Liver (tissue), 9 donors: ENCODE results near the gene AIG1. TPM values are rescaled to one million over a fixed set of nuclear protein-coding genes. Genes with fewer than 3 reads are reported as not detected.

ENCODE experiments used
- DNase-seq: peaks from one replicate; pipeline ENCODE4 v3.0.0-alpha.2; 2017; ENCODE audit warnings: low spot score
- H3K27ac ChIP-seq, 2 donors: one replicate each; pipeline ENCODE4 v1.7.0; 2013; ENCODE audit warnings: inconsistent platforms in 2 of 2, low read length in 2 of 2, control low read depth in 1 of 2, low read depth in 1 of 2, mild to moderate bottlenecking in 1 of 2
- H3K27me3 ChIP-seq, 4 donors: one replicate each; pipeline versions ENCODE4 v1.6.1 to v1.7.0; 2013; ENCODE audit warnings: low read length in 3 of 4, inconsistent platforms in 1 of 4, mild to moderate bottlenecking in 1 of 4, moderate library complexity in 1 of 4; ENCODE audit not compliant: control insufficient read depth in 4 of 4, insufficient read depth in 4 of 4
- H3K36me3 ChIP-seq, 4 donors: one replicate each; pipeline versions ENCODE4 v1.6.1 to v1.7.0; 2013; ENCODE audit warnings: low read length in 3 of 4, mild to moderate bottlenecking in 3 of 4, low read depth in 1 of 4, moderate library complexity in 1 of 4; ENCODE audit not compliant: control insufficient read depth in 4 of 4, insufficient read depth in 3 of 4
- H3K4me1 ChIP-seq, 4 donors: one replicate each; pipeline versions ENCODE4 v1.6.1 to v1.7.0; 2013; ENCODE audit warnings: low read length in 3 of 4, mild to moderate bottlenecking in 3 of 4, moderate library complexity in 1 of 4; ENCODE audit not compliant: control insufficient read depth in 4 of 4, insufficient read depth in 4 of 4
- H3K4me3 ChIP-seq, 3 donors: one replicate each; pipeline versions ENCODE4 v1.6.1 to v1.7.0; 2013; ENCODE audit warnings: low read length in 3 of 3, control low read depth in 1 of 3, low read depth in 1 of 3, mild to moderate bottlenecking in 1 of 3
- H3K9ac ChIP-seq, 2 donors: one replicate each; pipeline ENCODE4 v1.7.0; 2013; ENCODE audit warnings: low read length in 2 of 2, mild to moderate bottlenecking in 2 of 2, moderate library complexity in 2 of 2, control low read depth in 1 of 2, low read depth in 1 of 2
- H3K9me3 ChIP-seq, 4 donors: one replicate each; pipeline versions ENCODE4 v1.6.1 to v1.7.0; 2013; ENCODE audit warnings: low read length in 3 of 4; ENCODE audit not compliant: control insufficient read depth in 4 of 4
- ATF3 ChIP-seq: IDR thresholded peaks from 2 replicates; pipeline ENCODE4 v1.6.1; 2016; ENCODE audit warnings: antibody characterized with exemption
- FOXA1 ChIP-seq: IDR thresholded peaks from 2 replicates; pipeline ENCODE4 v1.6.1; 2016; ENCODE audit warnings: antibody characterized with exemption
- FOXA2 ChIP-seq: IDR thresholded peaks from 2 replicates; pipeline ENCODE4 v1.6.1; 2016; ENCODE audit warnings: antibody characterized with exemption
- HNF4A ChIP-seq, 2 donors: conservative IDR thresholded peaks; 2 replicates each; pipeline ENCODE4 v1.6.1; 2016; ENCODE audit warnings: antibody characterized with exemption in 2 of 2, mild to moderate bottlenecking in 2 of 2
- HNF4G ChIP-seq: IDR thresholded peaks from 2 replicates; pipeline ENCODE4 v1.6.1; 2016; ENCODE audit warnings: antibody characterized with exemption
- JUND ChIP-seq, 2 donors: IDR thresholded peaks; 2 replicates each; pipeline ENCODE4 v1.6.1; 2016; ENCODE audit warnings: antibody characterized with exemption in 2 of 2
- MAX ChIP-seq: IDR thresholded peaks from 2 replicates; pipeline ENCODE4 v1.6.1; 2016; ENCODE audit warnings: antibody characterized with exemption
- NR2F2 ChIP-seq: IDR thresholded peaks from 2 replicates; pipeline ENCODE4 v1.6.1; 2016; ENCODE audit warnings: antibody characterized with exemption
- RAD21 ChIP-seq, 2 donors: IDR thresholded peaks; 2 replicates each; pipeline ENCODE4 v1.6.1; 2016; ENCODE audit warnings: antibody characterized with exemption in 2 of 2, mild to moderate bottlenecking in 2 of 2
- REST ChIP-seq: IDR thresholded peaks from 2 replicates; pipeline ENCODE4 v1.6.1; 2016; ENCODE audit warnings: antibody characterized with exemption, mild to moderate bottlenecking
- RXRA ChIP-seq, 2 donors: IDR thresholded peaks; 2 replicates each; pipeline ENCODE4 v1.6.1; 2017 to 2018; ENCODE audit warnings: antibody characterized with exemption in 2 of 2, mild to moderate bottlenecking in 1 of 2
- SP1 ChIP-seq: IDR thresholded peaks from 2 replicates; pipeline ENCODE4 v1.6.1; 2018; ENCODE audit warnings: antibody characterized with exemption, mild to moderate bottlenecking
- TAF1 ChIP-seq: conservative IDR thresholded peaks from 2 replicates; pipeline ENCODE4 v1.6.1; 2016; ENCODE audit warnings: antibody characterized with exemption, mild to moderate bottlenecking
- ZBTB33 ChIP-seq: IDR thresholded peaks from 2 replicates; pipeline ENCODE4 v1.6.1; 2016; ENCODE audit warnings: antibody characterized with exemption
- WGBS: extraction: QIAGEN DNeasy Blood & Tissue Kit; methylation state at CpG from one replicate; pipeline ENCODE4 v1.1.7; 2013; 5-methylcytosine and 5-hydroxymethylcytosine counted together
- polyA plus RNA-seq, 2 donors: library from polyadenylated mRNA; stranded (reverse) in 1 of 2; unstranded in 1 of 2; fragments of 200-250 nt in 1 of 2; fragments of >200 nt in 1 of 2; fragmentation: Nextera tagmentation in 1 of 2; extraction: Ambion mirVana in 1 of 2; gene quantifications; one replicate each; pipeline versions ENCODE4 v1.2.1 to v1.2.3, GENCODE V29; 2013 to 2015
- total RNA-seq, 2 donors: library from RNA; depleted of rRNA; stranded (reverse); fragments of >200 nt; gene quantifications; one replicate each; pipeline ENCODE4 v1.2.3, GENCODE V29; 2014
- TF ChIP-seq, protein P1 (sequence below): fragments of 150-350 bp; IDR thresholded peaks from 2 replicates; pipeline ENCODE4 v1.5.1; 2017; ENCODE audit warnings: improper control_type of control experiment, low read depth, low read length; ENCODE audit not compliant: missing input control
- donor health status: healthy.
- donor health status: healthy.
- donor health status: healthy.
- donor health status: healthy.
- donor health status: healthy.

AIG1 gene
- total and polyA plus RNA-seq, 4 donors: 74.8 to 169 (median 121) TPM

DNA sequence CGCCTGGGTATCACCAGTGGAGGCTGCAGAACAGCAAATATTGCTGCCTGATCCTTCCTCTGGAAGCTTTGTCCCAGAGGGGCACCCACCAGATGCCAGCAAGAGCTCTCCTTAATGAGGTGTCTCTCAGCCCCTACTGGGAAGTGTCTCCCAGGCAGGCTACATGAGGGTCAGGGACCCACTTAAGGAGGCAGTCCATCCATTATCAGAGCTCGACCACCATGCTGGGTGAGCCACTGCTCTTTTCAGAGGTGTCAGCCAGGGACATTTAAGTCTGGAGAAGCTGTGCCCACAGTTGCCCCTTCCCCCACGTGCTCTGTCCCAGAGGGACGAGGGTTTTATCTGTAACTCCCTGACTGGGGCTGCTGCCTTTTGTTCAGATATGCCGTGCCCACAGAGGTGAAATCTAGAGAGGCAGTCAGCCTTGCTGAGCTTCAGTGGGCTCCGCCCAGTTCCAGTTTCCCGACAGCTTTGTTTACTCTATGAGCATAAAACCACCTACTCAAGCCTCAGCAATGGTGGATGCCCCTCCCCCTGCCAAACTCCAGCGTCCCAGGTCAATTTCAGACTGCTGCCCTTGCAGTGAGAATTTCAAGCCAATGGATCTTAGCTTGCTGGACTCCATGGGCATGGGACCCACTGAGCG lies 25.9 kb upstream of the AIG1 start (continued):
- no peak for TF ChIP-seq ZBTB33

DNA sequence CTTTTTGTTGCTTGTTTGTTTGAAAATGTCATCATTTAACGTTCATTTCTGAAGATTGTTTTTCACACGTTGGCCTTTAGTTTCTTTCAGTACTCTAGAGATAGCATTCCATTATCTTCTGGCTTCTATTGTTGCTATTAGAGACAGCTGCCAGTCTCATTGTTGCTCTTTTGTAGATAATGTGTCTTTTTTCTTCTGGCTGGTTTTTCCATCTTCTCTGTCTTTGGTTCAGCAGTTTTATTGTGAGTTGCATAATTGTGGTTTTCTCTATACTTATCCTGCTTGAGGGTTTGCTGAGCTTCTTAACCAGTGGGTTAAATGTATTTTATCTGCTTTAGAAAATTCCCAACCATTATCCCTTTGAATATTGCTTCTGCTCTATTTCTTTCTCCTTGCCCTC lies 23.2 kb upstream of the AIG1 start:
- DNase-seq: no peak
- Histone ChIP-seq H3K9ac (no peak overlapping the region), H3K27me3 (no peaks in the 10 kb centered on the region), H3K4me1 (no peaks in the 10 kb centered on the region), H3K27ac (no peak overlapping the region), H3K36me3 (no peaks in the 10 kb centered on the region), H3K9me3 (peaks cover 0 to 7% (median 4%) of the 10 kb centered on the region in 4 donors), H3K4me3 (no peak overlapping the region)
- TF ChIP-seq RAD21 (IDR thresholded peaks at IDR 0.05) (no peak), REST (no peak), ZBTB33 (no peak), TAF1 (no peak), FOXA2 (no peak), JUND (IDR thresholded peaks at IDR 0.05) (no peak)
- TF ChIP-seq, protein P1, sequence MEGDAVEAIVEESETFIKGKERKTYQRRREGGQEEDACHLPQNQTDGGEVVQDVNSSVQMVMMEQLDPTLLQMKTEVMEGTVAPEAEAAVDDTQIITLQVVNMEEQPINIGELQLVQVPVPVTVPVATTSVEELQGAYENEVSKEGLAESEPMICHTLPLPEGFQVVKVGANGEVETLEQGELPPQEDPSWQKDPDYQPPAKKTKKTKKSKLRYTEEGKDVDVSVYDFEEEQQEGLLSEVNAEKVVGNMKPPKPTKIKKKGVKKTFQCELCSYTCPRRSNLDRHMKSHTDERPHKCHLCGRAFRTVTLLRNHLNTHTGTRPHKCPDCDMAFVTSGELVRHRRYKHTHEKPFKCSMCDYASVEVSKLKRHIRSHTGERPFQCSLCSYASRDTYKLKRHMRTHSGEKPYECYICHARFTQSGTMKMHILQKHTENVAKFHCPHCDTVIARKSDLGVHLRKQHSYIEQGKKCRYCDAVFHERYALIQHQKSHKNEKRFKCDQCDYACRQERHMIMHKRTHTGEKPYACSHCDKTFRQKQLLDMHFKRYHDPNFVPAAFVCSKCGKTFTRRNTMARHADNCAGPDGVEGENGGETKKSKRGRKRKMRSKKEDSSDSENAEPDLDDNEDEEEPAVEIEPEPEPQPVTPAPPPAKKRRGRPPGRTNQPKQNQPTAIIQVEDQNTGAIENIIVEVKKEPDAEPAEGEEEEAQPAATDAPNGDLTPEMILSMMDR: no peak
- WGBS: 52% methylated on average over 2 of the region's 2 CpGs

DNA sequence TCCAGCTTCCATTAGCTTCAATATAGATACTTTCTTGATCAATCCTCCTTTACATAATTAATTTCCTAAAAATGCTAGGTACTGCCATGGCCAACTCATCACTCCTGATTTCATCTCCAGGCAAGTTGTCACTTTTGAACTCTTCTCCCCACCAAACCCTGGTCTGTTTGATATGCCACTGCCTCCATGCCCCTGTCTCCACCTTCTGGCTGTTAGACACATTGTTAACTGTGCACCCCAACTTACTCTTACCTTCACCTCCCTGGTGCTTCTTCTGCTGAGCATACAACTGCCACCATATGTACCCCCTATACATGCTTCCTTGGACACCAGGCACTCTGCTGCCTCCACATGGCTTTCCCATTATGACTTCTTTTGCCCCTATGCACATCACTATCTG lies 21.9 kb upstream of the AIG1 start:
- no peaks in the 10 kb centered on the region for H3K36me3 ChIP-seq
- no peak for DNase-seq
- no peaks in the 10 kb centered on the region for H3K4me1 ChIP-seq
- H3K4me3 ChIP-seq: no peak overlapping the region
- no peak overlapping the region for H3K27ac ChIP-seq
- TF ChIP-seq SP1 (no peak), ZBTB33 (no peak), JUND (IDR thresholded peaks at IDR 0.05) (no peak), MAX (no peak), HNF4G (no peak), TAF1 (no peak), ATF3 (no peak), RXRA (IDR thresholded peaks at IDR 0.05) (no peak), NR2F2 (no peak), FOXA1 (no peak), FOXA2 (no peak), HNF4A (conservative IDR thresholded peaks at IDR 0.05) (no peak)
- TF ChIP-seq, protein P1: no peak
- H3K9ac ChIP-seq: no peak overlapping the region
- no peaks in the 10 kb centered on the region for H3K27me3 ChIP-seq
- peaks cover 0 to 7% (median 4%) of the 10 kb centered on the region in 4 donors for H3K9me3 ChIP-seq
